Measurements from ENCODE around the gene GOLM1.
A peak's percentile ranks its signal among the peaks of the same experiment; 100 is the strongest.

GOLM1 gene

DNA sequence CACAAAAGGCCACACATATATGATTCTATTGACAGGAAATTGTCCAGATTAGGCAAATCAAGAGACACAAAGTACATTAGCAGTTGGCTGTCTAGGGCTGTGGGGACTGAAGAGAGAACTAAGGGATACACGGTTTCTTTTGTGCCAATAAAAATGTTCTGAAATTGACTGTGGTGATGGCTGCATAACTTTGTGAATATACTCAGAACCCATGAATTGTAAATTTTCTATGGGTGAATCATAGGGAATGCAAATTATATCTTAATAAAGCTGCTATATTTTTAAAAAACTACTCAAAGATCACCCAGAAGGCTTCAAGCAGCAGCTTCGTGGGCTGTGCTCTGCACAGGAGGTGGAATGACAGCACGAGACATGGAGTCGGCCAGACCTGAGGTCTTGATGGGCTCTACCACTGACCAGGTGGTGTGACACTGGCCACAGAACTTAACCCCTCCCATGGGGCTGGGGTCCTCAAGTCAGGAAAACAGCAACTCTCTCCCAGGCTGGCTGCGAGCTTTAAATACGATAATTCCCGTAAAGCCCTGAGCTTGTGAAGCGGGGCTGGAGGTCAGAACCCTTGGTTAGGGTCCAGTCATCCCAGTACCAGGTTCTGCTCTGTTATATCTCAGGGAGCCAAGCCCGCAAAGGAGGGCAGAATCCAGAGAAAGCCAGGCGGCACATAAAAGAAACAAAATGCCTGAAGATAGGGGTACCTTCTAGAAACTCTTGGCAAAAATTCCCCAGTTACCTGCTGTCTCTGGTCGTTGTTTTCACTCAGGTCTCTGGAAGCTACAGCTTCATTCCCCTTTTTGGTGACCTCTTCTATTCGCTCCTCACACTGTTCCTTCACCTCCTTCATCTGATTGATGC lies 59.1 kb downstream of the GOLM1 start:
- TF ChIP-seq EP300 (IDR thresholded peaks at IDR 0.05; ENCODE audit: borderline replicate concordance) (no peak), TCF12 (IDR thresholded peaks at IDR 0.05; ENCODE audit: low read depth) (no peak), NFIC (IDR thresholded peaks at IDR 0.05) (no peak), EGR1 (IDR thresholded peaks at IDR 0.05) (no peak), FOXM1 (IDR thresholded peaks at IDR 0.05; ENCODE audit: borderline replicate concordance, low read depth) (no peak), CREB1 (IDR thresholded peaks at IDR 0.05; ENCODE audit: low read depth) (no peak), TEAD4 (IDR thresholded peaks at IDR 0.05) (no peak), CEBPB (IDR thresholded peaks at IDR 0.05) (no peak), TAF1 (IDR thresholded peaks at IDR 0.05; ENCODE audit: low read depth) (no peak)
- TF ChIP-seq, protein P1, sequence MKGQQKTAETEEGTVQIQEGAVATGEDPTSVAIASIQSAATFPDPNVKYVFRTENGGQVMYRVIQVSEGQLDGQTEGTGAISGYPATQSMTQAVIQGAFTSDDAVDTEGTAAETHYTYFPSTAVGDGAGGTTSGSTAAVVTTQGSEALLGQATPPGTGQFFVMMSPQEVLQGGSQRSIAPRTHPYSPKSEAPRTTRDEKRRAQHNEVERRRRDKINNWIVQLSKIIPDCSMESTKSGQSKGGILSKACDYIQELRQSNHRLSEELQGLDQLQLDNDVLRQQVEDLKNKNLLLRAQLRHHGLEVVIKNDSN (IDR thresholded peaks at IDR 0.05) = no peak
- TF ChIP-seq, protein P2, sequence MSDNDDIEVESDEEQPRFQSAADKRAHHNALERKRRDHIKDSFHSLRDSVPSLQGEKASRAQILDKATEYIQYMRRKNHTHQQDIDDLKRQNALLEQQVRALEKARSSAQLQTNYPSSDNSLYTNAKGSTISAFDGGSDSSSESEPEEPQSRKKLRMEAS (IDR thresholded peaks at IDR 0.05) = no peak

DNA sequence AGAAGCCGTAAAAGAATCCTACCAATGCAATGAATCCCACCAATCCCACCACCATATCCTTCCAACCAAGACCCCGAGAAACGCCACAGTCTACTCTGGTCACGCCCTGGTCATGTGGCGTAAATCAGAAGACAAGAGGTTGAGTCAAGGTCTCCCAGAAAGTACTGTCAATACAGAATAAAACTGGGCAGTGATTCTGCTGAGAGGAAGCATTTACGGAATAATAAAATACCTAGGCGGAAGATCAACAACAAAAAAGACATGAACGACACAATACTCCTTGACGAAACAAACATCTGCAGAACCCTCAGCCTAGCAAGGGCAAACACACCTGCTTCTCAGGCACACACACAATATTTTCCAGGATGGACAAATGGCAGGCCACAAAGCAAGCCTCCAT lies 62.8 kb downstream of the GOLM1 start:
- no peak for TF ChIP-seq FOXM1 (IDR thresholded peaks at IDR 0.05; ENCODE audit: borderline replicate concordance, low read depth)
- TF ChIP-seq, protein P3, sequence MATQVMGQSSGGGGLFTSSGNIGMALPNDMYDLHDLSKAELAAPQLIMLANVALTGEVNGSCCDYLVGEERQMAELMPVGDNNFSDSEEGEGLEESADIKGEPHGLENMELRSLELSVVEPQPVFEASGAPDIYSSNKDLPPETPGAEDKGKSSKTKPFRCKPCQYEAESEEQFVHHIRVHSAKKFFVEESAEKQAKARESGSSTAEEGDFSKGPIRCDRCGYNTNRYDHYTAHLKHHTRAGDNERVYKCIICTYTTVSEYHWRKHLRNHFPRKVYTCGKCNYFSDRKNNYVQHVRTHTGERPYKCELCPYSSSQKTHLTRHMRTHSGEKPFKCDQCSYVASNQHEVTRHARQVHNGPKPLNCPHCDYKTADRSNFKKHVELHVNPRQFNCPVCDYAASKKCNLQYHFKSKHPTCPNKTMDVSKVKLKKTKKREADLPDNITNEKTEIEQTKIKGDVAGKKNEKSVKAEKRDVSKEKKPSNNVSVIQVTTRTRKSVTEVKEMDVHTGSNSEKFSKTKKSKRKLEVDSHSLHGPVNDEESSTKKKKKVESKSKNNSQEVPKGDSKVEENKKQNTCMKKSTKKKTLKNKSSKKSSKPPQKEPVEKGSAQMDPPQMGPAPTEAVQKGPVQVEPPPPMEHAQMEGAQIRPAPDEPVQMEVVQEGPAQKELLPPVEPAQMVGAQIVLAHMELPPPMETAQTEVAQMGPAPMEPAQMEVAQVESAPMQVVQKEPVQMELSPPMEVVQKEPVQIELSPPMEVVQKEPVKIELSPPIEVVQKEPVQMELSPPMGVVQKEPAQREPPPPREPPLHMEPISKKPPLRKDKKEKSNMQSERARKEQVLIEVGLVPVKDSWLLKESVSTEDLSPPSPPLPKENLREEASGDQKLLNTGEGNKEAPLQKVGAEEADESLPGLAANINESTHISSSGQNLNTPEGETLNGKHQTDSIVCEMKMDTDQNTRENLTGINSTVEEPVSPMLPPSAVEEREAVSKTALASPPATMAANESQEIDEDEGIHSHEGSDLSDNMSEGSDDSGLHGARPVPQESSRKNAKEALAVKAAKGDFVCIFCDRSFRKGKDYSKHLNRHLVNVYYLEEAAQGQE (IDR thresholded peaks at IDR 0.05; ENCODE audit: low read depth) = no peak
- no peak for TF ChIP-seq ZBTB7A (IDR thresholded peaks at IDR 0.05; ENCODE audit: low read depth)
- TF ChIP-seq TAF1 (IDR thresholded peaks at IDR 0.05; ENCODE audit: low read depth) = no peak
- no peak for TF ChIP-seq EGR1 (IDR thresholded peaks at IDR 0.05)
- TF ChIP-seq TEAD4 (IDR thresholded peaks at IDR 0.05) = no peak
- TF ChIP-seq, protein P2 (IDR thresholded peaks at IDR 0.05) = no peak
- no peak for TF ChIP-seq YY1 (IDR thresholded peaks at IDR 0.05; ENCODE audit: low read depth)
- TF ChIP-seq CEBPB (IDR thresholded peaks at IDR 0.05) = no peak
- no peak for TF ChIP-seq EP300 (IDR thresholded peaks at IDR 0.05; ENCODE audit: borderline replicate concordance)
- TF ChIP-seq CREB1 (IDR thresholded peaks at IDR 0.05; ENCODE audit: low read depth) = no peak
- TF ChIP-seq NFIC (IDR thresholded peaks at IDR 0.05) = no peak

DNA sequence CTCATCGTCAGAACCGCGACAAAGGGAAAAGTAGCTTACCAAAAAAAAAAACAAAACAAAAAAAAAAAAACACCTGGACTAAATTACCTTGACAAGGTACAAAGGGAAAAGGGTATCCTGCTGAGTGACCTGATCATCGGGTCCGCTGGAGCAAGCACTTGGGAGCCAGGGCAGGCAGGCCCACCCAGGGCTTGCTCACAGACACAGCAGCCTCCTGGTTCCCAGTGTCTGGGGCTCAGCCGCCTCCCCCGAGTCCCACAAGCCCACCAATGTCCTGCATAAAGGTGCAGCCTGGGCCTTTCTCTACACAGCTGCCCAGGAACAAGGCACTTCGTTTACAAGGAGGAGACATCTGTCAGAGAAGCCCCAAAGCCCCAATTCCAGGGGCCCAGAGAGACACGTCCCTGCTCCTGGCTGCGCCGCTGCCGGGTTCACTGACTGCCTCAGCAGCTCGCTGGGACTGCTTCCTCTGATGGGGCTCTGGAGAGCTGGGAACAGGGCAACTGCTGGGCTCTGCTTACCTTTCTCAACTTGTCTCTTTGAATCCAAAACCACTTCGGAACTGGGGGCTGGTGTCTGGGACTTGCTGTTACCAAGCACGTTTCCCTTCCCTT lies 63.4 kb downstream of the GOLM1 start:
- no peak for TF ChIP-seq EP300 (IDR thresholded peaks at IDR 0.05; ENCODE audit: borderline replicate concordance)
- no peak for TF ChIP-seq RAD21 (IDR thresholded peaks at IDR 0.05; ENCODE audit: low read depth)
- no peak for TF ChIP-seq CREB1 (IDR thresholded peaks at IDR 0.05; ENCODE audit: low read depth)
- TF ChIP-seq TEAD4 (IDR thresholded peaks at IDR 0.05) = no peak
- TF ChIP-seq NFIC (IDR thresholded peaks at IDR 0.05) = no peak
- no peak for TF ChIP-seq CEBPB (IDR thresholded peaks at IDR 0.05)
- TF ChIP-seq, protein P2 (IDR thresholded peaks at IDR 0.05) = no peak
- no peak for TF ChIP-seq ZBTB7A (IDR thresholded peaks at IDR 0.05; ENCODE audit: low read depth)
- TF ChIP-seq EGR1 (IDR thresholded peaks at IDR 0.05) = no peak
- no peak for TF ChIP-seq FOXM1 (IDR thresholded peaks at IDR 0.05; ENCODE audit: borderline replicate concordance, low read depth)
- no peak for TF ChIP-seq TCF12 (IDR thresholded peaks at IDR 0.05; ENCODE audit: low read depth)
- TF ChIP-seq, protein P3 (IDR thresholded peaks at IDR 0.05; ENCODE audit: low read depth) = no peak

DNA sequence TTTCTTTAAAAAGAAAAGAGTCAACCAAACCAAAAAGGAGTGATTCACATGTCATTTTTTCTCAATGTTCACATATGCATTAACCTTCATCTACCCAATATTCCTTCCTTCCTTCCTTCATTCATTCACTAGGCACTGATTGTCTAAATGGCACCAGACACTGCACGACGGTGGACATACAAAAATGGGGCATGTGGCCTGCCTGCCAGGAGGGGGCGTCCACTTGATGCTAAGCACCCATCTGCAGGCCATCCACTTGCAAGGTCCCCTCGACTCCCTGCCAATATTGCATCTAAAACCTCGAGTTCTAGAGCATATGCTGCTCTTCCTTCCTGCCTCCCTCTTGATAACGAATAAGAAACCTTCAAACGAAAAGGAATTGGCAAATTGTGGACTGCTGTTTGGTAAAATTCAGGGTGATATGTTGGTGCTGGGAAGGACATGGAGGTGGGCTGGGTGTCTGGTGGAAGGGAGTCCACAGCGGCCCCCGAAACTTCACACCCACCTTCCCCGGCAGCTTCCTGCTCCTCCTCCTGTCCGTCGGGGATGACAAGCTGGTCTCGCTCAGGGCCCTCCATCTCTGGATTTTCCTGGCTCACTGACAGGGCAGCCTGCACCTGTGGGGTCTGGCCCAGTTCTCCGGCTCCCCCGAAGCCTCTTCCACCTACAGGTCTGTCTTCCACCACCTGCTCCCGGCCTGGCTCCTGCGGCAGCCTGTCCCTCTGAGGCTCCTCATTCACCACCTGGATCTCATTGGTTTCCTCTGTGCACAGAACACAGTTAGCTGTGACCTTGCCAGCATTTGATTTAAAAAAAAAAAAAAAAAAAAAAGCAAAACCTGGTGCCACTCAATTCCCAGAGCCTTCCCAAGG lies 64.3 kb downstream of the GOLM1 start:
- TF ChIP-seq CREB1 (IDR thresholded peaks at IDR 0.05; ENCODE audit: low read depth) (no peak), RAD21 (IDR thresholded peaks at IDR 0.05; ENCODE audit: low read depth) (peak; percentile 42; the same call in 1 of the 2 replicates)

DNA sequence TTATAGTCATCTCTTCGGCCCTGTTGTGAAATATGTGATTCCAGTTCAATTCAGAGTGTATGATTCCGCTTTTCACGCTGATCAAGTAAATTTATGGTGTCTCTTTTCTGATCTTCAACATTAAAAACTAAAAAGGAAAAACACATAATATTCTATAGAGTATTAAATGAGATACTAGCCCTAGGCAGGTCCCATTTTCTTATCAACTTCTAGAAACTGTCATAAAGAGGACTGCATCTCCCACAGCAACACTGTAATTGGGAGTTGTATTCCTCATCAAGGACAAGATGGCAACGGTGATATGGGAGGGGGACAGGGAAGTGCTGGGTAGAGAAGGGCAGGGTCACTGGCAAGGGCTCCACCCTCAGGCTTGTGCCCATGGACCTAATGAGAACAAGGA lies 71.6 kb downstream of the GOLM1 start:
- no peak for TF ChIP-seq CREB1 (IDR thresholded peaks at IDR 0.05; ENCODE audit: low read depth)
- TF ChIP-seq EGR1 (IDR thresholded peaks at IDR 0.05) = no peak
- TF ChIP-seq, protein P1 (IDR thresholded peaks at IDR 0.05) = no peak
- TF ChIP-seq, protein P2 (IDR thresholded peaks at IDR 0.05) = no peak
- TF ChIP-seq NFIC (IDR thresholded peaks at IDR 0.05) = no peak
- TF ChIP-seq RAD21 (IDR thresholded peaks at IDR 0.05; ENCODE audit: low read depth) = no peak

Measured in Ishikawa (cell line).